Panc1 (cell line): ENCODE data around the gene TEKT2. TPM values are rescaled to one million over a fixed set of nuclear protein-coding genes. Genes with fewer than 3 reads are reported as not detected.

Source experiments
- ATAC-seq: fragments of 200-7000 bp; cut with Tn5 transposase; 2 replicates; pipeline ENCODE4 v1.9.1; 2020; ENCODE audit warnings: mild to moderate bottlenecking, moderate library complexity
- BruUV-seq: library from RNA; stranded (reverse); fragments of 400-500 nt; replicated peaks from 2 replicates; lab custom pipeline; 2021; lab: Mats Ljungman, UMichigan
- CTCF ChIA-PET: fragments of 300-600 bp; sonication (Branson Sonifier 250); formaldehyde crosslinking; loops from one replicate; lab custom pipeline; 2022; ENCODE audit warnings: antibody characterized with exemption; lab: Charles Lee
- POLR2A ChIA-PET: fragments of 300-600 bp; sonication (Branson Sonifier 250); formaldehyde crosslinking; loops from one replicate; lab custom pipeline; 2022; ENCODE audit warnings: antibody characterized with exemption; lab: Charles Lee
- DNase-seq: peaks from one replicate; pipeline ENCODE4 v3.0.0-alpha.2; 2010; ENCODE audit warnings: low read depth, low spot score
- H3K27ac ChIP-seq: 2 replicates; pipeline ENCODE4 v1.5.1; 2011; ENCODE audit warnings: mild to moderate bottlenecking, low read length, inconsistent platforms
- H3K27me3 ChIP-seq: fragments of 200-500 bp; sonication (Bioruptor generic); 2 replicates; pipeline ENCODE4 v1.6.0; 2014; ENCODE audit warnings: low read length, inconsistent platforms; ENCODE audit not compliant: control insufficient read depth, insufficient read depth
- H3K36me3 ChIP-seq: fragments of 200-500 bp; sonication (Bioruptor generic); 2 replicates; pipeline ENCODE4 v1.5.1; 2014; ENCODE audit warnings: inconsistent platforms, mild to moderate bottlenecking, low read length, moderate library complexity; ENCODE audit not compliant: control insufficient read depth, insufficient read depth
- H3K4me1 ChIP-seq: 2 replicates; pipeline ENCODE4 v1.5.1; 2011; ENCODE audit warnings: inconsistent platforms, mild to moderate bottlenecking, low read length, moderate library complexity; ENCODE audit not compliant: control insufficient read depth, insufficient read depth
- H3K4me3 ChIP-seq, 2 experiments: 2 replicates each; pipeline ENCODE4 v1.5.1; 2011 to 2012; ENCODE audit warnings: low read depth in 2 of 2, low read length in 2 of 2, mild to moderate bottlenecking in 2 of 2, inconsistent platforms in 1 of 2, moderate library complexity in 1 of 2
- H3K9me3 ChIP-seq: fragments of 200-500 bp; sonication (Bioruptor generic); 2 replicates; pipeline ENCODE4 v1.5.1; 2014; ENCODE audit warnings: low read depth, mild to moderate bottlenecking, inconsistent platforms, low read length, moderate library complexity; ENCODE audit not compliant: control insufficient read depth, insufficient read depth
- CTCF ChIP-seq: fragments of 450-650 bp; IDR thresholded peaks from 2 replicates; pipeline ENCODE4 v1.5.1; 2017; ENCODE audit warnings: mild to moderate bottlenecking
- POLR2AphosphoS5 ChIP-seq: IDR thresholded peaks from 2 replicates; pipeline ENCODE4 v1.6.1; 2012; ENCODE audit warnings: mild to moderate bottlenecking, low read depth, low read length, moderate library complexity
- REST ChIP-seq, 2 experiments: IDR thresholded peaks; 2 replicates each; pipeline ENCODE4 v1.6.1; 2011 to 2012; ENCODE audit warnings: low read depth in 2 of 2, control low read depth in 1 of 2, low read length in 1 of 2, mild to moderate bottlenecking in 1 of 2, moderate library complexity in 1 of 2; ENCODE audit not compliant: insufficient read depth in 1 of 2
- SIN3A ChIP-seq: IDR thresholded peaks from 2 replicates; pipeline ENCODE4 v1.6.1; 2012; ENCODE audit warnings: low read depth, mild to moderate bottlenecking, low read length, moderate library complexity, borderline replicate concordance; ENCODE audit not compliant: insufficient read depth
- TCF7L2 ChIP-seq: IDR thresholded peaks from 2 replicates; pipeline ENCODE4 v1.6.1; 2011; ENCODE audit warnings: mild to moderate bottlenecking, low read depth, low read length, inconsistent platforms
- in situ Hi-C: cut with HindIII; loops from 2 replicates; pipeline ENCODE4 v1.10.0; 2016; ENCODE audit warnings: low sequenced_read_pairs, low pct_unique_long_range_greater_than_20kb
- intact Hi-C: fragments of 100-400 bp; cut with micrococcal nuclease; formaldehyde crosslinking; loops from one replicate; pipeline ENCODE4 v1.10.0; 2022; ENCODE audit not compliant: unreplicated experiment
- total RNA-seq: library from RNA; stranded (reverse); gene quantifications from one replicate; pipeline ENCODE4 v1.2.1, GENCODE V29; 2021; ENCODE audit not compliant: unreplicated experiment

TEKT2 gene
- total RNA-seq, 1 experiment from 2014 or later: 0.23 TPM

GRCh38 chr1:36089393-36090121, 5.7 kb downstream of the TEKT2 start:
- peak overlapping the region; percentile 74 for H3K27ac ChIP-seq
- no peak for ATAC-seq
- peaks cover 13% of the 10 kb centered on the region for H3K36me3 ChIP-seq
- peak overlapping the region; percentile 97 to 99 for H3K4me3 ChIP-seq
- intact Hi-C loops (no loop called here), in situ Hi-C loops (no loop called here)
- TSS peak; percentile 91 for BruUV-seq
- DNase-seq: no peak
- H3K27me3 ChIP-seq: no peaks in the 10 kb centered on the region
- no peaks in the 10 kb centered on the region for H3K9me3 ChIP-seq
- ChIA-PET POLR2A (no interaction called here), CTCF (no interaction called here)
- TF ChIP-seq SIN3A (0 out of 2 replicates have a peak, but pooled peaks have one; percentile 23), REST (IDR thresholded peaks at IDR 0.05; ENCODE audit: insufficient read depth in 1 of 2, low read depth in 2 of 2, low read length in 1 of 2) (no peak)
- H3K4me1 ChIP-seq: no peaks in the 10 kb centered on the region; the same call in 1 of the 2 replicates

- Histone ChIP-seq H3K4me3 (no peak overlapping the region), H3K9me3 (no peaks in the 10 kb centered on the region), H3K4me1 (no peaks in the 10 kb centered on the region; the same call in 1 of the 2 replicates), H3K27ac (no peak overlapping the region), H3K36me3 (peaks cover 13% of the 10 kb centered on the region), H3K27me3 (no peaks in the 10 kb centered on the region)
- DNase-seq (no peak), ATAC-seq (no peak)
- CTCF ChIA-PET: no interaction called here
- in situ Hi-C loops (no loop called here), intact Hi-C loops (no loop called here)
- TF ChIP-seq POLR2AphosphoS5 (no peak), SIN3A (no peak), TCF7L2 (no peak), REST (IDR thresholded peaks at IDR 0.05; ENCODE audit: insufficient read depth in 1 of 2, low read depth in 2 of 2, low read length in 1 of 2) (no peak), CTCF (no peak)
- POLR2A ChIA-PET: interaction anchor here (0.7 kb wide), 1 partner anchor 58 kb away, joined by 3 read pairs; the partner anchor contains the start of gene TRAPPC3
- no TSS peak for BruUV-seq
Observed at GRCh38 chr1:36091141-36091540, 7.2 kb downstream of the TEKT2 start.
